Vagina (tissue), 2 donors: ENCODE measurements around the gene INHBA. TPM values are rescaled to one million over a fixed set of nuclear protein-coding genes. Genes with fewer than 3 reads are reported as not detected.

Experiments
- DNase-seq, 2 donors: peaks; one replicate each; pipeline ENCODE4 v3.0.0-alpha.2; 2017; ENCODE audit errors: extremely low spot score in 2 of 2
- H3K27ac ChIP-seq: fragments of 200-600 bp; sonication (generic); one replicate; pipeline ENCODE4 v1.5.1; 2019
- H3K27me3 ChIP-seq: fragments of 200-600 bp; sonication (generic); one replicate; pipeline ENCODE4 v1.5.1; 2019
- H3K36me3 ChIP-seq, 2 donors: fragments of 200-600 bp; sonication (generic); one replicate each; pipeline ENCODE4 v1.5.1; 2017 to 2019
- H3K4me1 ChIP-seq: fragments of 200-600 bp; sonication (generic); one replicate; pipeline ENCODE4 v1.5.1; 2019
- H3K4me3 ChIP-seq, 2 donors: fragments of 200-600 bp; sonication (generic); 1 replicate in 1 of 2; 2 replicates in 1 of 2; pipeline ENCODE4 v1.5.1; 2016 to 2019
- H3K9me3 ChIP-seq: fragments of 200-600 bp; sonication (generic); one replicate; pipeline ENCODE4 v1.5.1; 2019
- POLR2A ChIP-seq, 2 donors: fragments of 450-650 bp; IDR thresholded peaks; one replicate each; pipeline ENCODE4 v1.6.1; 2017; ENCODE audit warnings: antibody characterized with exemption in 2 of 2, mild to moderate bottlenecking in 2 of 2, moderate library complexity in 2 of 2
- POLR2AphosphoS5 ChIP-seq, 2 donors: sonication (generic); formaldehyde crosslinking; IDR thresholded peaks; one replicate each; pipeline ENCODE4 v1.9.0; 2017; ENCODE audit warnings: antibody characterized with exemption in 2 of 2, mild to moderate bottlenecking in 2 of 2, low read depth in 1 of 2; ENCODE audit not compliant: insufficient read depth in 1 of 2
- intact Hi-C: fragments of 100-400 bp; cut with DNase I; formaldehyde crosslinking; loops from one replicate; pipeline ENCODE4 v1.15.1; 2023
- total RNA-seq: library from RNA; depleted of rRNA; stranded (reverse); fragments of >200 nt; gene quantifications from one replicate; pipeline ENCODE4 v1.2.3, GENCODE V29; 2016
- TF ChIP-seq, protein P1 (sequence below), 3 experiments: fragments of 450-650 bp in 2 of 3; fragments of 200-600 bp in 1 of 3; sonication (generic) in 1 of 3; IDR thresholded peaks; one replicate each; pipeline ENCODE4 v1.5.1; 2017 to 2019; ENCODE audit warnings: antibody characterized with exemption in 3 of 3, mild to moderate bottlenecking in 2 of 3, moderate library complexity in 2 of 3

The INHBA gene
- total RNA-seq, 1 donor from 2014 or later, result 2.2 TPM

DNA sequence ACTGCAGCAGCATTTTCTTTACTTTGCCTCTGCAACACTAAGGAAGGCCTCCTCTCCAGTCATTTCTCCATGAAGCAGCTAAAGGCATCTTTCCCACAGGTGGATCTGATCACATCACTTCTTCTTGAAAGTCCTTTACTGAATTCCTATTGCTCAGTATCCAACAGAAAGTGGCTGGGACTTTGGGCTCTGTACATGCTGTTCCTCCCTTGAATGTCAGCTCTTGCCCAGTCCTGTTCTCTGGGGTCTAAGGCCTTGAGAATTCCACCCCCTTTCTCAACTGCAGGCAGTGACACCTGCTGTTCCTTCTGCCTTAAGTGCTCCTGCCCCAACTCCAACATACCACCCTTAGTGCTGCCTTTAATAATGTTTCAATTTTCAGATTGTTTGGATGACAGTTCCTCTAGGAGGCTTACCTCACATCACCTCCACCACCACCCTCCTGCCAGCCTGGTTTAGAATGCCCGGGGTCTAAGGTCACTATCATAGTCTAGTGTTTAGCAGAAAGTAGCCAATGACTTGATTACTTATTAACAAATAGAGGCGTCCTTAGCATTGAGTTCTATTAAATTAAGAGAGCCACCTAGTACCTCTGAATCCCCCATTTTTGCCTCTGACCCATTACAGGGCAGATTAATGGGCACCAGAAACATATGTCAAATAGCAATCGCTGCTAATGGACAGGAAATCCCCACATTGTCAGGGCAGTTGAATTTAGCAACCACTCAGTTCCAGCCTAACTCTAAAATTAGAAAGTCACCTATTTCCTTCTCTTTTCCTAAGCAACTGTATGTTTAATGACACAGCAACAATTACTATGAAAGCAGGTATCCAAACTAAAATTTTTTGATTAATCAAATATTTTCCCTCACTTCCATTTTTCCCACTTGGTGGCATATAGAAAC is 11.4 kb downstream of the INHBA start:
- H3K4me1 ChIP-seq, result no peaks in the 10 kb centered on the region
- no peaks in the 10 kb centered on the region for H3K27me3 ChIP-seq

DNA sequence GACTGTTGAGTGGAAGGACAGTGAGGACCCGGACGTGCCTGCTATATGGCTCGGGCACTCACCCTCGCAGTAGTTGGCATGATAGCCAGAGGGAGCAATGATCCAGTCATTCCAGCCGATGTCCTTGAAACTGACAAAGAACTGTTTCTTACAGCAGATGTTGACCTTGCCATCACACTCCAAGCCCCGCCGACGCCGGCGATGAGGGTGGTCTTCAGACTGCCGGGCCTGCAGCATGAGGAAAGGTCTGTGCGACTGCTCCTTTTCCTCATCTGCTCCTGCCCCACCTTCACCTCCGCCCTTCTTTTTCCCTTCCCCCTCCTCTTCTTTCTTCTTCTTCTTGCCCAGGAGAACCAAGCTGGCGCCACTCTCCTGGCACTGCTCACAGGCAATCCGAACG is 13.1 kb downstream of the INHBA start:
- H3K4me3 ChIP-seq, result no peak overlapping the region
- no peaks in the 10 kb centered on the region for H3K4me1 ChIP-seq
- DNase-seq, result no peak
- H3K27me3 ChIP-seq, result no peaks in the 10 kb centered on the region
- no peak overlapping the region for H3K27ac ChIP-seq
- no peaks in the 10 kb centered on the region for H3K9me3 ChIP-seq
- intact Hi-C loops, result no loop called here
- no peaks in the 10 kb centered on the region for H3K36me3 ChIP-seq
- TF ChIP-seq, protein P1, sequence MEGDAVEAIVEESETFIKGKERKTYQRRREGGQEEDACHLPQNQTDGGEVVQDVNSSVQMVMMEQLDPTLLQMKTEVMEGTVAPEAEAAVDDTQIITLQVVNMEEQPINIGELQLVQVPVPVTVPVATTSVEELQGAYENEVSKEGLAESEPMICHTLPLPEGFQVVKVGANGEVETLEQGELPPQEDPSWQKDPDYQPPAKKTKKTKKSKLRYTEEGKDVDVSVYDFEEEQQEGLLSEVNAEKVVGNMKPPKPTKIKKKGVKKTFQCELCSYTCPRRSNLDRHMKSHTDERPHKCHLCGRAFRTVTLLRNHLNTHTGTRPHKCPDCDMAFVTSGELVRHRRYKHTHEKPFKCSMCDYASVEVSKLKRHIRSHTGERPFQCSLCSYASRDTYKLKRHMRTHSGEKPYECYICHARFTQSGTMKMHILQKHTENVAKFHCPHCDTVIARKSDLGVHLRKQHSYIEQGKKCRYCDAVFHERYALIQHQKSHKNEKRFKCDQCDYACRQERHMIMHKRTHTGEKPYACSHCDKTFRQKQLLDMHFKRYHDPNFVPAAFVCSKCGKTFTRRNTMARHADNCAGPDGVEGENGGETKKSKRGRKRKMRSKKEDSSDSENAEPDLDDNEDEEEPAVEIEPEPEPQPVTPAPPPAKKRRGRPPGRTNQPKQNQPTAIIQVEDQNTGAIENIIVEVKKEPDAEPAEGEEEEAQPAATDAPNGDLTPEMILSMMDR (IDR thresholded peaks at IDR 0.05), result no peak
- TF ChIP-seq POLR2AphosphoS5 (IDR thresholded peaks at IDR 0.05; ENCODE audit: insufficient read depth in 1 of 2, low read depth in 1 of 2) (no peak), POLR2A (IDR thresholded peaks at IDR 0.05) (no peak)

More for the DNA sequence above, 11.4 kb downstream of the INHBA start:
- H3K9me3 ChIP-seq, result no peaks in the 10 kb centered on the region
- DNase-seq, result no peak
- TF ChIP-seq, protein P1 (IDR thresholded peaks at IDR 0.05), result no peak
- TF ChIP-seq POLR2A (IDR thresholded peaks at IDR 0.05) (no peak), POLR2AphosphoS5 (IDR thresholded peaks at IDR 0.05; ENCODE audit: insufficient read depth in 1 of 2, low read depth in 1 of 2) (no peak)
- no peaks in the 10 kb centered on the region for H3K36me3 ChIP-seq
- no peak overlapping the region for H3K4me3 ChIP-seq
- no peak overlapping the region for H3K27ac ChIP-seq
- intact Hi-C loops, result no loop called here

DNA sequence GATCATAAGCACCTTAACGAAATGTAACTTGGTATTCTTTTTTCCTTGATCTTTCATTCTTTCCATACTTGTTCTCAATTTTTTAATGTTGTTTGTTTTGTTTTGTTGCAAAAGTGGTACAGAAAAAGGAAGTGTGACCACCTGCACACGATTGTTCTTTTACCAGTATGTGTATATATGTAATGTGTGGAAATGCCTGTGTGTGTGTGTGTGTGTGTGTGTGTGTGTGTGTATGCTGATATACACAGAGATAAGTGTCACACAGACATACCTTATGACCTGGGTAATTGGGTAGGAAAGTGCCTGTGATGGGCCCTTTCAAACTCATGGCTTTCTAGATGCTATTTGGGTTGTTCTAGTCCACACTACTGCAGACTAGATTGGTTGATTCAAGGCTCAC is 14.0 kb downstream of the INHBA start:
- Histone ChIP-seq H3K27me3 (no peaks in the 10 kb centered on the region), H3K36me3 (no peaks in the 10 kb centered on the region), H3K9me3 (no peaks in the 10 kb centered on the region), H3K4me1 (no peaks in the 10 kb centered on the region), H3K27ac (no peak overlapping the region), H3K4me3 (no peak overlapping the region)
- intact Hi-C loops, result no loop called here
- TF ChIP-seq POLR2AphosphoS5 (IDR thresholded peaks at IDR 0.05; ENCODE audit: insufficient read depth in 1 of 2, low read depth in 1 of 2) (no peak), POLR2A (IDR thresholded peaks at IDR 0.05) (no peak)
- TF ChIP-seq, protein P1 (IDR thresholded peaks at IDR 0.05), result no peak
- DNase-seq, result no peak

DNA sequence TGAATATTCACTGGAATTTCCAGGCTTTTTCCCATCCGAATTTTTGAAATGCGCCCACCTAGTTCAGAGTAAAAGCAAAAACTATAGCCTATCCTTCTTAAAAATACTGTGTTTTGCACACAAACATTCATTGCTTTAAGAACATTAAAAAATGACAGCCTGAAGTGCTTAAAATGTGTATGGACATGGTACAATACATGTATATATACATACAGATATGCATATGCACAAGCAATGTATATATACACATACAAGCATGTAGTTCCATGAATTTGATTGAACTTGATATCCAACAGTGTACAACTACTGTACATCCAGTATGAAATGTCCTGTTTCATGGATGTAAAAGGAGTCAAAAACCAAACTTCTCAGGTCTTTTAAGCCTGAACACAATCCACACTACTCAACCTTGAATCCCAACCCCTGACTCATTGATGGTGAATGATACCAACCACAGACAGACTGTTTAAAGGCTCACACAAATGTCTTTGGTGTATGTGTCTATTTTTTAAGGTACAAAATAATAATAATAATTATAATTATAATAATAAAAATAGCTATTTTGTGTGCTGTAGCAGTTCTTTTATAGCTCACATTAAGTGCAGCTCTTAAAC is 14.8 kb downstream of the INHBA start:
- no peaks in the 10 kb centered on the region for H3K36me3 ChIP-seq
- DNase-seq, result no peak
- H3K27me3 ChIP-seq, result no peaks in the 10 kb centered on the region
- H3K4me1 ChIP-seq, result no peaks in the 10 kb centered on the region
- no peak overlapping the region for H3K4me3 ChIP-seq
- intact Hi-C loops, result no loop called here
- no peaks in the 10 kb centered on the region for H3K9me3 ChIP-seq
- no peak overlapping the region for H3K27ac ChIP-seq
- TF ChIP-seq POLR2A (IDR thresholded peaks at IDR 0.05), result no peak
- no peak for TF ChIP-seq POLR2AphosphoS5 (IDR thresholded peaks at IDR 0.05; ENCODE audit: insufficient read depth in 1 of 2, low read depth in 1 of 2)
- TF ChIP-seq, protein P1 (IDR thresholded peaks at IDR 0.05), result no peak

DNA sequence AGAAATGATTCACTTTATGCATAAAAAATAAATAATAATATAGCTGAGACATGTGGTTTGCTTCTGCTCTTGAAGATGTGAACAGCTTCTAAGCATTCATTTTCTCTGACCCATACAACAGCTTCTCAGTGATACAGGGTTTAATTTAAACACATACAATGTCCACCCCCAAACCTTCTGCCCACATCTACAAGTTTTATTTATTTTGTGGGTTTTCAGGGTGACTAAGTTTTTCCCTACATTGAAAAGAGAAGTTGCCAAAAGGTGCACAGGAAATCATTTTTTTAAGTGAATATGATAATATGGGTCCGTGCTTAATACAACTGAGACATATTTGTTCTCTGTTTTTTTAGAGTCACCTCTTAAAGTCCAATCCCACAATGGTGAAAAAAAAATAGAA is 17.2 kb downstream of the INHBA start:
- Histone ChIP-seq H3K27me3 (no peaks in the 10 kb centered on the region), H3K4me1 (no peaks in the 10 kb centered on the region), H3K4me3 (no peak overlapping the region), H3K9me3 (no peaks in the 10 kb centered on the region), H3K36me3 (no peaks in the 10 kb centered on the region), H3K27ac (no peak overlapping the region)
- DNase-seq, result no peak
- TF ChIP-seq POLR2A (IDR thresholded peaks at IDR 0.05) (no peak), POLR2AphosphoS5 (IDR thresholded peaks at IDR 0.05; ENCODE audit: insufficient read depth in 1 of 2, low read depth in 1 of 2) (no peak)
- intact Hi-C loops, result no loop called here
